ENCODE data around the gene GRM8. TPM values are rescaled to one million over a fixed set of nuclear protein-coding genes. Genes with fewer than 3 reads are reported as not detected.

GRM8 gene
- total RNA-seq, 1 experiment from 2014 or later: 1.8 TPM

DNA sequence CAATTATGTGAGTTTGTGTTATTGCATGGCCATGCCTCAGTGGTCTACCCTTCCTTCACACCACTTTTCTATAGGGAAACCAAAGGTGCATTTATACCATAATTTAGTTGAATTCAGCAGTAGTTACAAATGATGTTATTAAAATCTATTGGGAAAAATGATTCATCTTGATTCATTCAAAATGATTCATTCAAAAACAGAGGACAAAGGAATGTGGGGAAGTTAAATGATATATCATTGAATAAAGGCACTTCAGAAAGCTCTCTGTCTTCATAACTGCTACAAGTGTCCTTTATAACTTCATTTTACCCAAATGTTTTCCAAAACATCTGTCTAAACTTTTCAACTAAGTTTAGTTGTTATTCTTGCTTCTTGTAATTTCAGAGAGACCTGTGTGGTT is 722.9 kb downstream of the GRM8 start:
- Histone ChIP-seq H3K23ac (ENCODE audit: insufficient read length, low read depth, low read length) (no peak overlapping the region), H3K56ac (ENCODE audit: insufficient read length, low read depth, low read length) (no peak overlapping the region), H3K4ac (ENCODE audit: low read depth, low read length) (no peak overlapping the region), H3K9me3 (ENCODE audit: control insufficient read depth, low read depth, low read length) (no peaks in the 10 kb centered on the region), H2BK5ac (ENCODE audit: insufficient read length, low read length) (no peak overlapping the region), H3K18ac (ENCODE audit: insufficient read length, low read depth, low read length) (no peak overlapping the region), H3K9ac (ENCODE audit: extremely low read depth, insufficient read length, low read length) (no peak overlapping the region), H3T11ph (ENCODE audit: low read length) (no peak overlapping the region), H2AFZ (ENCODE audit: low read length) (no peak overlapping the region), H4K8ac (replicated peaks; ENCODE audit: insufficient read length, low read depth, low read length) (no peak overlapping the region), H3K79me1 (ENCODE audit: insufficient read depth, low read depth, low read length, poor library complexity, severe bottlenecking) (no peaks in the 10 kb centered on the region), H4K20me1 (ENCODE audit: control insufficient read depth, insufficient read depth, insufficient read length) (no peaks in the 10 kb centered on the region), H3K4me2 (ENCODE audit: insufficient read depth, insufficient read length, low read length) (no peak overlapping the region), H3K27me3 (ENCODE audit: insufficient read depth, low read length) (no peaks in the 10 kb centered on the region), H2BK12ac (ENCODE audit: insufficient read length, low read depth, low read length) (no peak overlapping the region), H3K27ac (ENCODE audit: insufficient read length, low read depth, low read length) (no peak overlapping the region), H3K4me1 (ENCODE audit: insufficient read depth, low read length) (no peaks in the 10 kb centered on the region; the same call in 1 of the 2 replicates), H3K23me2 (ENCODE audit: insufficient read length, low read depth, low read length, poor library complexity, severe bottlenecking) (no peaks in the 10 kb centered on the region), H2AK5ac (ENCODE audit: insufficient read length, low read length) (no peak overlapping the region), H3K14ac (ENCODE audit: insufficient read depth, low read length) (no peak overlapping the region), H2BK15ac (ENCODE audit: low read depth, low read length) (no peak overlapping the region), H3K79me2 (ENCODE audit: insufficient read depth, low read length) (no peaks in the 10 kb centered on the region), H2BK120ac (ENCODE audit: low read depth, low read length, poor library complexity, severe bottlenecking) (no peak overlapping the region), H4K91ac (ENCODE audit: insufficient read length, low read depth, low read length) (no peak overlapping the region), H2BK20ac (ENCODE audit: low read depth, low read length, poor library complexity, severe bottlenecking) (no peak overlapping the region), H4K5ac (ENCODE audit: insufficient read length, low read depth, low read length) (no peak overlapping the region)
- H3K9me3 Mint-ChIP-seq: no peaks in the 10 kb centered on the region
- TF ChIP-seq, protein P1, sequence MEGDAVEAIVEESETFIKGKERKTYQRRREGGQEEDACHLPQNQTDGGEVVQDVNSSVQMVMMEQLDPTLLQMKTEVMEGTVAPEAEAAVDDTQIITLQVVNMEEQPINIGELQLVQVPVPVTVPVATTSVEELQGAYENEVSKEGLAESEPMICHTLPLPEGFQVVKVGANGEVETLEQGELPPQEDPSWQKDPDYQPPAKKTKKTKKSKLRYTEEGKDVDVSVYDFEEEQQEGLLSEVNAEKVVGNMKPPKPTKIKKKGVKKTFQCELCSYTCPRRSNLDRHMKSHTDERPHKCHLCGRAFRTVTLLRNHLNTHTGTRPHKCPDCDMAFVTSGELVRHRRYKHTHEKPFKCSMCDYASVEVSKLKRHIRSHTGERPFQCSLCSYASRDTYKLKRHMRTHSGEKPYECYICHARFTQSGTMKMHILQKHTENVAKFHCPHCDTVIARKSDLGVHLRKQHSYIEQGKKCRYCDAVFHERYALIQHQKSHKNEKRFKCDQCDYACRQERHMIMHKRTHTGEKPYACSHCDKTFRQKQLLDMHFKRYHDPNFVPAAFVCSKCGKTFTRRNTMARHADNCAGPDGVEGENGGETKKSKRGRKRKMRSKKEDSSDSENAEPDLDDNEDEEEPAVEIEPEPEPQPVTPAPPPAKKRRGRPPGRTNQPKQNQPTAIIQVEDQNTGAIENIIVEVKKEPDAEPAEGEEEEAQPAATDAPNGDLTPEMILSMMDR (conservative IDR thresholded peaks at IDR 0.05): no peak
- no peaks in the 10 kb centered on the region for H3K27me3 Mint-ChIP-seq (ENCODE audit: low read depth)
- no peak overlapping the region for H3K27ac Mint-ChIP-seq
- H3K4me3 Mint-ChIP-seq: no peak overlapping the region
- DNase-seq: no peak
- H3K36me3 Mint-ChIP-seq (ENCODE audit: insufficient read depth in 1 of 3, low read depth in 3 of 3): no peaks in the 10 kb centered on the region; a peak in 1 of 7 replicates
- H3K4me1 Mint-ChIP-seq: peaks cover 27 to 29% of the 10 kb centered on the region in 2 experiments

All from H9 (cell line).